Measurements from ENCODE around the gene ADD3. TPM values are rescaled to one million over a fixed set of nuclear protein-coding genes. Genes with fewer than 3 reads are reported as not detected.
"Not testable (repeated sequence)": the region's sequence is repeated elsewhere in the genome, so short reads cannot be mapped to it uniquely, and the experiment has no call there.

The ADD3 gene
- total RNA-seq, 2 experiments from 2014 or later, result 212 to 227 TPM

- H3K4me3 Mint-ChIP-seq; DNase-seq; H3K4me1 Mint-ChIP-seq; POLR2A ChIA-PET; H3K9me3 Mint-ChIP-seq; ATAC-seq (ENCODE audit: low read depth); H3K27ac Mint-ChIP-seq; H3K27me3 Mint-ChIP-seq: not testable (repeated sequence)
- peaks cover 11% of the 10 kb centered on the region for H3K36me3 Mint-ChIP-seq
Measured at GRCh38 chr10:109985768-109986167, 22.0 kb upstream of the ADD3 start.

- POLR2A ChIA-PET, result no interaction called here
- Mint-ChIP-seq H3K36me3 (peaks cover 11% of the 10 kb centered on the region), H3K27ac (no peak overlapping the region)
Measured at GRCh38 chr10:109987452-109988211, 20.2 kb upstream of the ADD3 start.

GRCh38 chr10:109988212-109988596, 19.6 kb upstream of the ADD3 start:
- peaks cover 9% of the 10 kb centered on the region for H3K9me3 Mint-ChIP-seq
- DNase-seq (no peak), ATAC-seq (ENCODE audit: low read depth) (no peak)
- H3K36me3 Mint-ChIP-seq, result peaks cover 11% of the 10 kb centered on the region
- H3K27me3 Mint-ChIP-seq, result peaks cover 3% of the 10 kb centered on the region
- no peak overlapping the region for H3K4me3 Mint-ChIP-seq
- POLR2A ChIA-PET, result no interaction called here
- no peak overlapping the region for H3K27ac Mint-ChIP-seq
- H3K4me1 Mint-ChIP-seq, result no peaks in the 10 kb centered on the region

More at GRCh38 chr10:109987452-109988211, 20.2 kb upstream of the ADD3 start:
- H3K4me3 Mint-ChIP-seq, result no peak overlapping the region
- peaks cover 9% of the 10 kb centered on the region for H3K9me3 Mint-ChIP-seq
- peaks cover 3% of the 10 kb centered on the region for H3K27me3 Mint-ChIP-seq
- DNase-seq, result no peak
- H3K4me1 Mint-ChIP-seq, result no peaks in the 10 kb centered on the region
- ATAC-seq (ENCODE audit: low read depth), result no peak

GRCh38 chr10:109991266-109991855, 16.4 kb upstream of the ADD3 start:
- no peak overlapping the region for H3K4me3 Mint-ChIP-seq
- H3K27ac Mint-ChIP-seq, result no peak overlapping the region
- peaks cover 3% of the 10 kb centered on the region for H3K27me3 Mint-ChIP-seq
- peaks cover 2% of the 10 kb centered on the region for H3K4me1 Mint-ChIP-seq
- H3K9me3 Mint-ChIP-seq, result peaks cover 4% of the 10 kb centered on the region
- POLR2A ChIA-PET, result no interaction called here
- ATAC-seq (ENCODE audit: low read depth), result no peak
- no peak for DNase-seq
- H3K36me3 Mint-ChIP-seq, result peaks cover 9% of the 10 kb centered on the region

- H3K9me3 Mint-ChIP-seq, result peaks cover under 1% of the 10 kb centered on the region
- H3K4me3 Mint-ChIP-seq, result no peak overlapping the region
- ATAC-seq (ENCODE audit: low read depth), result no peak
- H3K36me3 Mint-ChIP-seq, result peaks cover 8% of the 10 kb centered on the region
- POLR2A ChIA-PET, result no interaction called here
- DNase-seq, result no peak
- no peak overlapping the region for H3K27ac Mint-ChIP-seq
- peaks cover 3% of the 10 kb centered on the region for H3K27me3 Mint-ChIP-seq
- peaks cover 4% of the 10 kb centered on the region for H3K4me1 Mint-ChIP-seq
Measured at GRCh38 chr10:109992485-109992884, 15.3 kb upstream of the ADD3 start.

GRCh38 chr10:109993551-109994330, 14.0 kb upstream of the ADD3 start:
- peaks cover 2% of the 10 kb centered on the region for H3K9me3 Mint-ChIP-seq
- DNase-seq (no peak), ATAC-seq (ENCODE audit: low read depth) (no peak)
- no peaks in the 10 kb centered on the region for H3K36me3 Mint-ChIP-seq
- no peak overlapping the region for H3K4me3 Mint-ChIP-seq
- H3K27me3 Mint-ChIP-seq, result peaks cover 2% of the 10 kb centered on the region
- POLR2A ChIA-PET, result interaction anchor here (0.6 to 0.7 kb wide), 3 partner anchors 12 to 124 kb away, joined by 3 to 4 read pairs (median 3); no protein-coding TSS in a partner anchor
- H3K4me1 Mint-ChIP-seq, result peaks cover 8% of the 10 kb centered on the region
- no peak overlapping the region for H3K27ac Mint-ChIP-seq

GRCh38 chr10:109994711-109995577, 12.8 kb upstream of the ADD3 start:
- DNase-seq (no peak), ATAC-seq (ENCODE audit: low read depth) (no peak)
- Mint-ChIP-seq H3K36me3 (no peaks in the 10 kb centered on the region), H3K27ac (no peak overlapping the region), H3K4me3 (no peak overlapping the region), H3K4me1 (peaks cover 8% of the 10 kb centered on the region), H3K9me3 (peaks cover 2% of the 10 kb centered on the region), H3K27me3 (peaks cover 2% of the 10 kb centered on the region)
- POLR2A ChIA-PET, result no interaction called here

- no peaks in the 10 kb centered on the region for H3K36me3 Mint-ChIP-seq
- no peak for ATAC-seq (ENCODE audit: low read depth)
- H3K4me3 Mint-ChIP-seq, result no peak overlapping the region
Measured at GRCh38 chr10:109995595-109995994, 12.2 kb upstream of the ADD3 start.

GRCh38 chr10:109996225-109996624, 11.6 kb upstream of the ADD3 start:
- no peaks in the 10 kb centered on the region for H3K36me3 Mint-ChIP-seq
- POLR2A ChIA-PET, result no interaction called here
- H3K4me3 Mint-ChIP-seq, result no peak overlapping the region
- ATAC-seq (ENCODE audit: low read depth) (no peak), DNase-seq (no peak)
- peaks cover 8% of the 10 kb centered on the region for H3K4me1 Mint-ChIP-seq
- H3K27ac Mint-ChIP-seq, result no peak overlapping the region
- peaks cover 2% of the 10 kb centered on the region for H3K27me3 Mint-ChIP-seq
- peaks cover 2% of the 10 kb centered on the region for H3K9me3 Mint-ChIP-seq

More at GRCh38 chr10:109995595-109995994, 12.2 kb upstream of the ADD3 start:
- Mint-ChIP-seq H3K9me3 (peaks cover 2% of the 10 kb centered on the region), H3K27ac (no peak overlapping the region), H3K27me3 (peaks cover 2% of the 10 kb centered on the region), H3K4me1 (peaks cover 8% of the 10 kb centered on the region)
- POLR2A ChIA-PET, result no interaction called here
- DNase-seq, result no peak

GRCh38 chr10:109996766-109997171, 11.0 kb upstream of the ADD3 start:
- peaks cover 2% of the 10 kb centered on the region for H3K9me3 Mint-ChIP-seq
- H3K4me1 Mint-ChIP-seq, result peaks cover 8% of the 10 kb centered on the region
- no peak for DNase-seq
- H3K27ac Mint-ChIP-seq, result no peak overlapping the region
- no peaks in the 10 kb centered on the region for H3K36me3 Mint-ChIP-seq
- H3K4me3 Mint-ChIP-seq, result no peak overlapping the region
- H3K27me3 Mint-ChIP-seq, result peaks cover 2% of the 10 kb centered on the region
- POLR2A ChIA-PET, result no interaction called here
- ATAC-seq (ENCODE audit: low read depth), result no peak

GRCh38 chr10:109997233-109997632, 10.6 kb upstream of the ADD3 start:
- no peak overlapping the region for H3K4me3 Mint-ChIP-seq
- peaks cover 2% of the 10 kb centered on the region for H3K9me3 Mint-ChIP-seq
- POLR2A ChIA-PET, result no interaction called here
- H3K4me1 Mint-ChIP-seq, result peaks cover 8% of the 10 kb centered on the region
- peaks cover 2% of the 10 kb centered on the region for H3K27me3 Mint-ChIP-seq
- DNase-seq (no peak), ATAC-seq (ENCODE audit: low read depth) (no peak)
- H3K27ac Mint-ChIP-seq, result no peak overlapping the region
- no peaks in the 10 kb centered on the region for H3K36me3 Mint-ChIP-seq

- no peak overlapping the region for H3K4me3 Mint-ChIP-seq
- POLR2A ChIA-PET, result no interaction called here
- H3K27me3 Mint-ChIP-seq, result peaks cover 2% of the 10 kb centered on the region
- H3K4me1 Mint-ChIP-seq, result peaks cover 8% of the 10 kb centered on the region
- ATAC-seq (ENCODE audit: low read depth) (no peak), DNase-seq (no peak)
- peaks cover 2% of the 10 kb centered on the region for H3K9me3 Mint-ChIP-seq
- no peak overlapping the region for H3K27ac Mint-ChIP-seq
- no peaks in the 10 kb centered on the region for H3K36me3 Mint-ChIP-seq
Measured at GRCh38 chr10:109998513-109998912, 9.3 kb upstream of the ADD3 start.
